Measurements from ENCODE around the gene CEP83.
"Not testable (repeated sequence)": the region's sequence is repeated elsewhere in the genome, so short reads cannot be mapped to it uniquely, and the experiment has no call there.

CEP83 gene

GRCh38 chr12:94430304-94430703, 29.4 kb downstream of the CEP83 start:
- DNase-seq (ENCODE audit: low read depth), result no peak

DNA sequence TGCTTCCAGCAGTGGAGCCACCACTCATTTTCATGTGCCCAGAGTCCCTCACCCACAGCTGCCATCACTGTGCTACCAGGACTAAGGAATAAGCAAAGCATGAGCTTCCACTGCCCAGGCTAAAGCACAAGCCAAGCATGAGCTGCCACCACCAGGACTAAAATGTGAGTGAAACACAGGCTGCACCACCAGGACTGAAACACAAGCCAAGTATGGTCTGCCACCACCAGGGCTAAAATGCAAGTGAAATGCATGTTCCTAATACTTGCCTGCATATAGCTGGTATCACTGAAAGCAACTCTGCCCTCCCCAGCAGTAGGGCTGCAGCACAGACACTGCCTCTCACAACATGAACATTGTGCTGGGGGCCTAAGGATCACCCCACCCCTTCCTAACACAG, 30.0 kb downstream of the CEP83 start:
- DNase-seq (ENCODE audit: low read depth), result no peak

DNA sequence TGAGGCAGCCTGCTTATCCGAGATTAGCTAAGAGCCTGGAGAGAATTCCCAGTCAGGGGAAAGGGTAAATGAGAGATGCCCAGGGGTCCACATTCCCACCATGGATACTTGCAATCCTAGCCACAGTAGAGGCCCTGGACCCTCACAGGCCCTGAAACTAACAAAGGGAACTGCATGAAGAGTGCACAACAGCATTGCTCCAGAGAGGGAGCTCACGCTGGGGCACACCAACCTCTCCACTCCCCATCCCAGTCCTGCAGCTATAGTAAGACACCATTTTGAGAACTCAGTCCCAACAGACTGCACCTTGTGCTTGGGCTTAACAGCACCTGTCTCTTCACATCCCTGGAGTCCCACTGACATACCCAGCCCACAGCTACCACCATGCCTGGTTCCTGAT, 30.5 kb downstream of the CEP83 start:
- no peak for DNase-seq (ENCODE audit: low read depth)

DNA sequence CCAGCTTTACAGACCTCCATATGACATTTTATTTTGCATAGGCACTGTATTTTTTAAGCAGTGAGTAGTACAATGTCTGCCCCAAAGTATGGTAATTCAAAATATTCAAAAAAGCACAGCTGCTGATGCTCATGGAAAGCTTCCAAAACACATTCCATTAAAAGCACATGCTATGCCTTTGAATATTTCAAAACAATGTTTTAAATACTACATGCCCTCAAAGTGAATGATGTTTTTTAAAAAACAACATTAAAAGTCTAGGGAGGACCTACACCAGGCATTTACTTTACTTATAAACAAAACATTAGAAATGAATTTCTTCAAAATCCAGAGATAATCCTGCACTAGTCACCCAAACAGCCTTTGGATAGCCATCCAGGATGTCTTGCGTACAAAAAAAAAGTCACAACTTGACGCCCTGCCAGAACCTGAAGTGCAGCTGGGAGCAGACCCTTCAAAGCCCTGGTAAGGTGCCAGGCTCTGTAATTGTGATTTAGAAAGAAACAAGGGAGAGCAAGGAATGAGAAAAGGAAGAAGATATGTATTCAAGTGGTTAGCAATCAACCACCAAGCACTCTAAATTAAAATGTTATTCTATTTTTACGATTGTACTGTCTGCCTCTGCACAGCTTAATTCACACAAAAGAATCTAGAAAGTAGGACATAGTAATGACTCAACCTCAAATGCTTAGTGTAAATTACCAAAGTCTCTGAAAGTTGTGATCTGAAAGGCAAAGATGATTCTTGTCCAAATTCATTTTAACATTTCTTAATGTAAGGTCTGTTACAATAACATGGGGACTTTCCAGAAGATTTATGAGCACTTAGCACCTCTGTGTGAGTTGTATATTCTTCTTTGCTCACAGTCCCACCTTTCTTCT, 31.9 kb downstream of the CEP83 start:
- DNase-seq (ENCODE audit: low read depth), result no peak

DNA sequence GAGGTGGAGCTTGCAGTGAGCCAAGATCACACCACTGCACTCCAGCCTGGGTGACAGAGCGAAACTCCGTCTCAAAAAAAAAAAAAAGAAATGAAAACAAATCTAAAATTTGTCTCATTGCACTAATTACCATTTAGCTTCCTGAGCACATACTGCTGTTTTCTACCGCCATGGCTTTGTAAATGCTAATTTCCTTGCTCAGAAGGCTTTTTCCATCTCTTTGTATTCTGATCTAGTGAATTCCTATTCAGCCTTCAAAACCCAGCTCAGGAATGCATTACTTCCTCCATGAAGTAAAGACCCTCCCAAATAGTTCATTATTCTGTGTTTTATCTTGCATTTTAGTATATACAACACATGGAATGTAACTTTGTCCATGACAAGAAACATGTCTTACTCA, 33.6 kb downstream of the CEP83 start:
- no peak for DNase-seq (ENCODE audit: low read depth)

DNA sequence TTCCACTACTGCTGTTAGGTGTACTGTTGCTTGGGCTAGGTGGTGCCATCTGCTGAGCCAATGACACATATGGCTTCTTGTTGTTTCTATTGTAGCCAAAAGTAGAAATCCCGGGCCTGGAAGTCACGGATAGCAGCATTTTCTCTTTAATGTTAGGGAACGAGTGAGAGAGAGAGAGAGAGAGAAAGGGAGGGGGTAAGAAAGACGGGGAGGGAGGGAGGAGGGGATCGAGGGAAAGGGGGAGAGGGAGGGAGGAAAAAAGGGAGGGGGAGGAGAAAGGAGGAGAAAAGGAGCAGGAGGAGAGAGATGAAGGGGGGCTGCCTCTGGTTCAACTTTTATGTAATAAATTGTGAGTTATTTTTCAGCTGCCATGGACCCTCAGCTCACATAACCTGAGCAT, 34.8 kb downstream of the CEP83 start:
- DNase-seq (ENCODE audit: low read depth), result not testable (repeated sequence)

DNA sequence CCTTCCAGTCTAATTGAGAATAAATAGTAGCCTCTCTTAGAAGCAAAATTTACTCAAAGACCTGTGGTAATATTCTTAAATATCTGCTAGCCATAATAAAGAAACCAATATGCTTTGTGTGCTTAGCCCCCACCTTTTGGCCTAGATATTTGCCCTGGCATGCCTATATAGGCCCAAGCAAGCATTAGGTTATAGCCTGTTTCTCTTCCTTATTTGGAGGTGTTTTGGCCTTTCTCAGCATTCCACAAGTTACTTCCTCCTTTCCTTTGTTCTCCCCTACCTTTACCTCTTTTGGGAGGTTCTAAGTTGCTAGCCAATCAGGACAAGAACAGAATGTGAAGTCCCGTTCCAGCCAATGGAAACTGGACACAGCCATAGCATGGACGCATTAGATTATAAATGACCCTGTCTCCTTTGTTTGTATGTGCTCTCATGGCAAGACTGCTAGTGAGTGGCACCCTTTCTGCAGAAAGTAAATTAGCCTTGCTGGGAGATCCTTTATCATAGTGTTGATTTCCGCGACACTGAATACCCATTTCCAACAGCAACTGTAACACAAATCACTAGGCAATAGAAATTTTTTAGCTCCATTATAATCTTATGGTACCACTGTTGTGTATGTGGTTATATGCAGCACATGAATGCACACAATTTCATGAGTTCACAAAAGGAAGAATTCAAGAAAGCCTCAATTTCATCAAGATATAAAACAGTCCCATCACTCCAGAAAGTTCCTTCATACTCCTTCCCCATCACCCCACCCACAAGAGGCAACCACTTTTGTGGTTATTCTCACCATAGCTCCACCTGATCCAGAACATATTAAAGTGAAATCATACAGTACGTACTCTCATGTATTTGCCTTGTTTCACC, 37.6 kb downstream of the CEP83 start:
- DNase-seq (ENCODE audit: low read depth), result no peak

DNA sequence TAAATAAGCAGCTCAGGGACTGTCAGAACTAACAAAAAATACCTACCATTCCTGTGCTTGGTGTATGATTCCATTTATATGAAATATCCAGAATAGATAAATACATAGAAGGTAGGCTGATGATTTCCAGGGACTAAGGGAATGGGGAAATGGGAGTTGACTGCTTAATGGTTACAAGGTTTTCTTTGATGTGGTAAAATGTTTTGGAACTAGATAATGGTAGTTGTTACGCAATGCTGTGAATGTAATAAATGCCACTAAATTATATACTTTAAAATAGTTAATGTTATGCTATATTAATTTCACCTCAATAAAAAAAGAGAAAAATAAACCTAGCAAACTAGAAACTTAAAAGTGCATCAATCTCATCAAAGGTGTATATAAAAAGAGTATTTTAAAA, 41.1 kb downstream of the CEP83 start:
- no peak for DNase-seq (ENCODE audit: low read depth)

GRCh38 chr12:94416613-94417012, 43.1 kb downstream of the CEP83 start:
- DNase-seq (ENCODE audit: low read depth), result no peak

GRCh38 chr12:94415066-94415465, 44.6 kb downstream of the CEP83 start:
- no peak for DNase-seq (ENCODE audit: low read depth)

DNA sequence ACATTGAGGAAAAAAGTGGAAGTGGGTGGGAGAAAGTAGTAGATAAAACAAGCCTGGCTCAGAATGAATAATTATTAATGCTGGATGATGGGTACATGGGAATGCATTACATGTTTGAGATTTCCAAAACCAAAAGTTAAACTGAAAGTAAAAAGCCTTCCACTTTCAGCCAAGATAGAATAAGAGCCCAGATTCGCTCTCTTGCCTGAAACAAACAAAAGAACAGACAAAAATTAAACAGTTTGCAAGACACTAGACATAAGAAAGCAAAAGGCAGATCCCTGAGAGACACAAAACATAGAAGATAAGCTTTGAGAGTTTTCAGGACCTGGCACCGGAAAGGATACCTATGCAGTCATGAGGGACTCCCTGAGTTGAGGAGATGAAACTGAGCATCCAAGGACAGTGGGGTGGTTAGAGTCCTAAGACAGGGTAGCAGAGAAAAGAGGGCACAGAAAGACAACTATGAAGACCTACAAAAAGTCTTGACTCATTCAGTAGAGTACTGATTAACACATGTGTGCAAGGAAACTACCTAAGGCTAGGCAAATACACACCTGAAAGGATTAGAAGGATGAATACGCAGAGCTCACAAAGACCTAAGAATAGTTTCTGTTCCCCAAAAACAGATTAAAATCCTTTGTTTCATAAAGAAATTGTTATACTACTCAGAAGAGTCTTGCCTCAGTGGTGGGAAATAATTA, 54.1 kb downstream of the CEP83 start:
- no peak for DNase-seq (ENCODE audit: low read depth)

- no peak for DNase-seq (ENCODE audit: low read depth)
These were observed 54.8 kb downstream of the CEP83 start for GRCh38 chr12:94404854-94405253.

DNA sequence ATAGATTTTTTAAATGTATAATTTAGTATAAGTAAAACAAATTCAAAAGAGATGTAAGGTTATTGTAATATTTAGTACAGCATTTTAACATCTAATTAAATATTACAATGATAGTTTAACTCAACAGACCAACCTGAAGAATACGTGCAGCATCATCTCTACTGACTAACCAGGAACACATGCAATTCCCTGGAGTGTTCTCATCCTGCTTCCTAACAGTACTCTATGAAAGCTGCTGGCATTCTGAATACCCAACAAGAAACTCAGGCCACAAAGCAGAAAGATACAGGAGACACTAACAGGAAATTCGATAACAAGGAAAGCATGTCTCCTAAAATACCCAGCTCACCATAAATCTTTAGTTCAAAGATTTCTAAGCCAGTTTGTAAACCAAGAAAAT, 58.3 kb downstream of the CEP83 start:
- DNase-seq (ENCODE audit: low read depth), result no peak

- not testable (repeated sequence) for DNase-seq (ENCODE audit: low read depth)
These were observed 61.0 kb downstream of the CEP83 start for GRCh38 chr12:94398685-94399084.

- no peak for DNase-seq (ENCODE audit: low read depth)
These were observed 62.3 kb downstream of the CEP83 start for GRCh38 chr12:94397401-94397800.

DNA sequence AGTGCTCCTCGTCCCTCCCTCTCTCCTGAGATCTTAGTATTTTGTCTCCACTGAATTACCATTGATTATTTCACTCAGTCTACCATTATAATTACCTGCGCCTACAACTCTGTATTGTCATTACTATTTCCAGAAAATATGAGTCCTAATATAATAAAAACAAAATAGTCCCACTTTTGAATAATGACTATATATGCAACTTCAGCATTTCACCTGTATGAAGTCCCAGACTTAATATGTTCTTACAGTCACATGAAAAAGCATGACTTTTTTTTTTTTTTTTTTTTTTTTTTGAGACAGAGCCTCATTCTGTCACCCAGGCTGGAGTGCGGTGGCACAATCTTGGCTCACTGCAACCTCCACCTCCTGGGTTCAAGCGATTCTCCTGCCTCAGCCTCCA, 63.7 kb downstream of the CEP83 start:
- DNase-seq (ENCODE audit: low read depth), result not testable (repeated sequence)

- DNase-seq (ENCODE audit: low read depth), result no peak
These were observed 69.6 kb downstream of the CEP83 start for GRCh38 chr12:94390130-94390485.

- not testable (repeated sequence) for DNase-seq (ENCODE audit: low read depth)
These were observed 70.1 kb downstream of the CEP83 start for GRCh38 chr12:94389482-94390129.

DNA sequence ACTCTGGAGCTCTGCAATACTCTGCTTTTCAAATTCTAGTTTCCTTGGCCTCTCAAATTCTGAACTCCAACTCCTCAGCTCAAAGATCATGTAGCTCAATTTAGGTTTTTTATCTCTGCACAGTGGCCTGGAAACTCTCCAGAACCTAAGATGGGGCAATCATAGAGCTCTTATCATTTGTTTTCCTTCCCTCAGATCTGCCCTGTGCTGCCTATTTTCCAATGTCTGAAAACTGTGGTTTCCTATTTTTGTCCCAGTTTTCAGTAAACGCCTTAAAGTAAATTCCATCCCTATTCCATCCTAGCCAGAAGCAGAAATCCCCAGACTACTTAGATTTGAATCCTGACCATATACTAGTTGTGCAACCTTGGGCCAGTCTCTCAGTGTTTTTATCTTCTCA, 73.2 kb downstream of the CEP83 start:
- no peak for DNase-seq (ENCODE audit: low read depth)

GRCh38 chr12:94384030-94384429, 75.6 kb downstream of the CEP83 start:
- no peak for DNase-seq (ENCODE audit: low read depth)

DNA sequence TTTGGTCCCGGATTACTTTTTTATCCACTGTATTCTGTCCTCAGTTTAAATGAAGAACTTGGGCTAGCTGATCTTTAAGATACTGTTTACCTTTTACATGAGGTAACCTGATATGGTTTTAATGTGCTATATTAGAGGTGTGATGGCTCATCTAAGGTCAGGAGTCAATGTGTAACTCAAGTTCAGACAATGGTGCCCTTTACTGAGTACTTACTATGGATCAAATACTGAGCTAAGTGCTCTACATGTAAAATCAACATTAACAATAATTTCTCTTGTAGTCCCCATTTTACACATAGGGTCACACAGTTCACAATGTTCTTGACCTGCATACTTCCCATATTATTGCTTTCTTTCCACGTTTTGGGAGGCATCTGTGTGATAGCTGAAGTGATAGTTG, 79.2 kb downstream of the CEP83 start:
- no peak for DNase-seq (ENCODE audit: low read depth)

GRCh38 chr12:94379479-94380113, 80.1 kb downstream of the CEP83 start:
- no peak for DNase-seq (ENCODE audit: low read depth)

All from CMK (cell line).